GM12875 (cell line): ENCODE measurements around the gene ATXN2.
"Not testable (repeated sequence)": the region's sequence is repeated elsewhere in the genome, so short reads cannot be mapped to it uniquely, and the experiment has no call there.

Experiments used
- H3K4me3 ChIP-seq: one replicate; pipeline ENCODE4 v1.5.1; 2011; ENCODE audit warnings: low read depth, low read length, control low read depth
- TF ChIP-seq, protein P1 (sequence below): IDR thresholded peaks from 2 replicates; pipeline ENCODE4 v1.5.1; 2011; ENCODE audit warnings: low read depth, mild to moderate bottlenecking, control low read depth, inconsistent platforms, low read length, moderate library complexity, borderline replicate concordance; ENCODE audit not compliant: insufficient read depth

Gene ATXN2

GRCh38 chr12:111406474-111407376 lies 192.4 kb downstream of the ATXN2 start:
- TF ChIP-seq, protein P1, sequence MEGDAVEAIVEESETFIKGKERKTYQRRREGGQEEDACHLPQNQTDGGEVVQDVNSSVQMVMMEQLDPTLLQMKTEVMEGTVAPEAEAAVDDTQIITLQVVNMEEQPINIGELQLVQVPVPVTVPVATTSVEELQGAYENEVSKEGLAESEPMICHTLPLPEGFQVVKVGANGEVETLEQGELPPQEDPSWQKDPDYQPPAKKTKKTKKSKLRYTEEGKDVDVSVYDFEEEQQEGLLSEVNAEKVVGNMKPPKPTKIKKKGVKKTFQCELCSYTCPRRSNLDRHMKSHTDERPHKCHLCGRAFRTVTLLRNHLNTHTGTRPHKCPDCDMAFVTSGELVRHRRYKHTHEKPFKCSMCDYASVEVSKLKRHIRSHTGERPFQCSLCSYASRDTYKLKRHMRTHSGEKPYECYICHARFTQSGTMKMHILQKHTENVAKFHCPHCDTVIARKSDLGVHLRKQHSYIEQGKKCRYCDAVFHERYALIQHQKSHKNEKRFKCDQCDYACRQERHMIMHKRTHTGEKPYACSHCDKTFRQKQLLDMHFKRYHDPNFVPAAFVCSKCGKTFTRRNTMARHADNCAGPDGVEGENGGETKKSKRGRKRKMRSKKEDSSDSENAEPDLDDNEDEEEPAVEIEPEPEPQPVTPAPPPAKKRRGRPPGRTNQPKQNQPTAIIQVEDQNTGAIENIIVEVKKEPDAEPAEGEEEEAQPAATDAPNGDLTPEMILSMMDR = no peak
- H3K4me3 ChIP-seq = peak overlapping the region; percentile 95

GRCh38 chr12:111405859-111406473 lies 193.1 kb downstream of the ATXN2 start, which contains the start of gene SH2B3:
TSS of gene SH2B3 (plus strand) at chr12:111405923. CDS start at chr12:111418146, 12,223 bp downstream.
- H3K4me3 ChIP-seq = peak within 1 kb of the TSS; percentile 95
- TF ChIP-seq, protein P1 = no peak

DNA sequence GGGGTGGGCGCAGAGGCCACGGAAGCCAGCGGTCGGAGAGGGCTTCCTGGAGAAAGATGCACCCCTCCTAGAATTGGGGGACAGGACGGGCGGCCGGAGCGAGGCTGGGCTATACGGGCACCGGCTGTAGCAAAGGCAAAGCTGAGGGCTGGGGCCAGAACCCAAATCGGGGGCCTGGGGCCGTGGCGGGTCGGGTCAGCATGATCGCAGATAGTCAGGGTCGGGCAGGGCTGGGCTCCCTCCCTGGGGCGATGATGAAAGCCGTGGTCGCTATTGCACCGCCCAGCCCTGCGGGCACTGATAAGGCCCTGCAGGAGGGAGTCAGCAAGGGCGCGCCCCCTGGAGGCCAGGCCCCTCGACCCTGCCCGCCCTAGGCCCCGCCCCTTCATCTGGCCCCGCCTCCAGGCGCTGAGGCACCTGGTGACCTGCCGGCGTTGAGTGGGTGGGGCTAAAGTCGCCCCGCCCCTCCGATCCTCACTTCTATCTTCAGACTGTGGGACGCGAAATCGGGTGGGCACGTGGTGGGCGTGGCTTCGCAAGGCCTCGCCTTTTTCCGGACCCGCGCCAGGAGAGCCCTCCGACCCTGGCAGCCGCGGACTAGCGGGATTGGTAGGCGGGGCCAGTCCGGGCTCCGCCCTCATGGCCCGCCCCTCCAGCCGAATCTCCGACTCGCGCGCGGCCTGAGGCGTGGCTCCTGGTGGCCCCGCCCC lies 193.8 kb downstream of the ATXN2 start:
- TF ChIP-seq, protein P1 = peak; percentile 75
- H3K4me3 ChIP-seq = peak overlapping the region; percentile 95

- peak overlapping the region; percentile 61 for H3K4me3 ChIP-seq
- TF ChIP-seq, protein P1 = no peak
These were observed 194.6 kb downstream of the ATXN2 start for GRCh38 chr12:111404362-111405148.

DNA sequence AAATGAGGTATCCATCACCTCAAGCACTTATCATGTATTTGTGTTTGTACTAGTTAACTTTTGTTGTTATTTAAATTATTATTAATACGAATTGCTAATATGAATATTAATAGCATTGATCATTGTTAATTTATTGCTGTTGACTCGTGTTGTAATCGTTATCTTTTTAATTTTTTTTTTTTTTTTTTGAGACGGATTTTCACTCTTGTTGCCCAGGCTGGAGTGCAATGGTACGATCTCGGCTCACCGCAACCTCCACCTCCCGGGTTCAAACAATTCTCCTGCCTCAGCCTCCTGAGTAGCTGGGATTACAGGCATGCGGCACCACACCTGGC lies 196.7 kb downstream of the ATXN2 start:
- not testable (repeated sequence) for H3K4me3 ChIP-seq
